ENCODE measurements around the gene PLD6.

GRCh38 chr17:17231621-17232302, 25.6 kb upstream of the PLD6 start:
- TF ChIP-seq POLR2A (IDR thresholded peaks at IDR 0.05) = no peak
- TF ChIP-seq, protein P1, sequence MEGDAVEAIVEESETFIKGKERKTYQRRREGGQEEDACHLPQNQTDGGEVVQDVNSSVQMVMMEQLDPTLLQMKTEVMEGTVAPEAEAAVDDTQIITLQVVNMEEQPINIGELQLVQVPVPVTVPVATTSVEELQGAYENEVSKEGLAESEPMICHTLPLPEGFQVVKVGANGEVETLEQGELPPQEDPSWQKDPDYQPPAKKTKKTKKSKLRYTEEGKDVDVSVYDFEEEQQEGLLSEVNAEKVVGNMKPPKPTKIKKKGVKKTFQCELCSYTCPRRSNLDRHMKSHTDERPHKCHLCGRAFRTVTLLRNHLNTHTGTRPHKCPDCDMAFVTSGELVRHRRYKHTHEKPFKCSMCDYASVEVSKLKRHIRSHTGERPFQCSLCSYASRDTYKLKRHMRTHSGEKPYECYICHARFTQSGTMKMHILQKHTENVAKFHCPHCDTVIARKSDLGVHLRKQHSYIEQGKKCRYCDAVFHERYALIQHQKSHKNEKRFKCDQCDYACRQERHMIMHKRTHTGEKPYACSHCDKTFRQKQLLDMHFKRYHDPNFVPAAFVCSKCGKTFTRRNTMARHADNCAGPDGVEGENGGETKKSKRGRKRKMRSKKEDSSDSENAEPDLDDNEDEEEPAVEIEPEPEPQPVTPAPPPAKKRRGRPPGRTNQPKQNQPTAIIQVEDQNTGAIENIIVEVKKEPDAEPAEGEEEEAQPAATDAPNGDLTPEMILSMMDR (IDR thresholded peaks at IDR 0.05) = no peak

All from testis (tissue), 2 donors.